Omental fat pad (tissue), 4 donors: ENCODE measurements around the gene CATSPER3. TPM values are rescaled to one million over a fixed set of nuclear protein-coding genes. Genes with fewer than 3 reads are reported as not detected.

Source experiments
- ATAC-seq: fragments of 150-250 bp; one replicate; pipeline ENCODE4 v1.9.1; 2016; ENCODE audit warnings: mild to moderate bottlenecking, moderate library complexity; ENCODE audit not compliant: low FRiP score
- DNase-seq: peaks from one replicate; pipeline ENCODE4 v3.0.0-alpha.2; 2019; ENCODE audit warnings: low spot score
- CTCF ChIP-seq, 3 donors: fragments of 450-650 bp; IDR thresholded peaks; one replicate each; pipeline ENCODE4 v1.5.1; 2016 to 2017; ENCODE audit warnings: antibody characterized with exemption in 3 of 3, mild to moderate bottlenecking in 3 of 3, moderate library complexity in 2 of 3
- total RNA-seq, 4 donors: library from RNA; depleted of rRNA; stranded (reverse); fragments of >200 nt; gene quantifications; one replicate each; pipeline ENCODE4 v1.1.0, GENCODE V29; 2016

The CATSPER3 gene
- total RNA-seq, 4 donors from 2014 or later: 0.46 to 0.48 TPM; not detected in 2

DNA sequence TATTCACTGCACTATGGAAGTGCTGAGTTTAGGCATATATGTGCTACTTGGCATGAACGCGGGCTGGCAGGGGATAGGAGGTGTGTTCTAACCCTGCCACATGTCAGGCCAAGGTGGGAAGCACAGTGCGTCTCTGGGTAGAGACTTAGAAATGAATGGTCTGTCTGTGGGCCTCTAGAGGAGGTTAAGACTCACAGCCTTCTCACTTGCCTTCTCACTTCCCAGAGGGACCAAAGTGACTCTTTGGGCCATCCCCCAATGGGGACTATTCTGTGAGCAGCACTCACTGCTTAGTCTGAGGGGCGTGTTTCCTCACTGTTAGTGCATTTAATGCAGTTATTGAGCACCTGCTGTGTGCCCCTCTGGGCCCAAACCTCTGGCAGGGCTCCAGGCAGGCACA, 68.7 kb downstream of the CATSPER3 start:
- DNase-seq (no peak), ATAC-seq (no peak)
- TF ChIP-seq CTCF (IDR thresholded peaks at IDR 0.05): no peak

DNA sequence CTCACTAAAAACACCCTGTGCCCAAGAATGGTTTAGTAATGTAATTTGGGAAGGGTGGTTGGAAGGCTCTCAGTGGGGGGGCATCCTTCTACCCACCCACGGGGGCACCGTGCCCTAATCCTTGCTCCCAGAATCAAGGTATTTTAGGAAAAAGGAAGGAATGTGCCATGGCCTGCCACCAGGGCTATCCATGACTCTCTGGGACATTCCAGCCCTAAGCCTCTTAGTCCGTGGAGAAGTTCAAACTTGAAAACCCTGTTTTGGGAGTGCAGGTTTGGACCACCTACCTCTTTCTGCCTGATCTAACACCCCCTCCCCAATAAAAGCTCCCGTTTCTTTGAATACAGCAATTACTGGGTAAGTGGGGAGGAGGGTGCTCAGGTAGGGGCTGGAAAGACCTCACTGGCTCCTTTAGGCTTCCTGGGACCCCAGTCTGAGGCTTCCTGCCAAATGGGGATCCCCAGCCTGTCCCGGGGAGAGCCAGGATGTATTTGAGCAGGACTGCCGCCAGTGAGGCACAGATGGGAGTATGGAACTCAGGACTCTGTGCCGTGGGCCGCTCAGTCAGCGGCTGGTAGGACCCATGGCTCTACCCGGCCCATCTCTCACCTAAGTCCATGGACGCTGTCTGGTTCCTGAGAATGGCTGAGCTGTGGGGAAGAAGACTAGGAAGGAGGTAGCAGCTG, 70.0 kb downstream of the CATSPER3 start:
- no peak for TF ChIP-seq CTCF (IDR thresholded peaks at IDR 0.05)
- DNase-seq (no peak), ATAC-seq (no peak)

DNA sequence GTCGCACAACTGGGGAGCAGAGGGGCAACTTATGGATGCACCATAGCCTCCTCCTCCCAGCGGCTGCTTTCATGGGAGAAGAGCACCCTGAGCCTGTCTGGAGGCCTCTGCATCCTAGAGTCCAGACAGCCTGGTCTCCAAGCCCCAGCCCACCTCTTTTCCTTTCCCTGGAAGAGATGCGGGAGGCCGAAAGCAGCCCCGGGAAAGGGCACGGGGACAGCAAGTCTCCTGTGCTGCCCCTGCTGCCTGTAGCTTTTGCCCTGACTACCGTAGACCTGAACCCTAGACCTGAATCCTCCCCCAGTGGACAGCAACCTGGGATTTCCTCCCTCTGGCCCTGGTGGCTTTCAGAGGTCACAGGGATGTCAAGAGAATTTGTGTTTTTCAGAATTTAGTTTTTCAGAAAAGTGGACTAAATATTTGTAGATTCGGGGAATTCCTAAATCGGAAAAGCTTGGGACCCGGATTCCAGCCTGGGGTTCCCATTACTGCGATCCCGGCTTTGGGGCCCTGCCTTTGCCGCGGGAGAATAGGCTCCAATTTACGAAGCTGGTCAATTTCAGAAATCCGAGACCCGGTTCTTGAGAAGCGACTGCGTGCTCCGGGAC, 70.6 kb downstream of the CATSPER3 start:
- TF ChIP-seq CTCF (IDR thresholded peaks at IDR 0.05): no peak
- ATAC-seq (no peak), DNase-seq (no peak)

DNA sequence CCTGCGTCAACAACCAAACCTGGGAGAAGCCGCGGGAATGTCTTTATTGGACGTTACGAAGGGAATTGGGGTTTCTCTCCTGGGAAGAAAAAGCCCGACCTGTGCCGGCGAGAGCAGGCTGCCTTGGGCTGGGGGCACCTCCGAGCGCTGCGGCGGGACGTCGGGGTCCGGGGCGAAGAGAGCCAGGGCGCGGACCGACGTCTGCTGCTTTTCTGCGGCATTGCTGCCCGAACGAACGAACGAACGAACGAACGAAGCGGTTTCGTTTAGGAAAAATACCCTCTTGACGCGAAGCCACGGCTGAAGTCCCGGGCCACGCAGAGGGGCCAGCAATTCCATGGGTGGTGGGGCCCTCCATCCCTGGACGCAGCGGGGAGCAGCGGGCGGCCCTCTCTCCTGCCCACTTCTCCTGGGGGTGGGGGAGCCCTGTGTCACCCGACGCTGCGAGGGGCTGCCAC, 71.1 kb downstream of the CATSPER3 start:
- TF ChIP-seq CTCF (IDR thresholded peaks at IDR 0.05): no peak
- DNase-seq (no peak), ATAC-seq (no peak)

DNA sequence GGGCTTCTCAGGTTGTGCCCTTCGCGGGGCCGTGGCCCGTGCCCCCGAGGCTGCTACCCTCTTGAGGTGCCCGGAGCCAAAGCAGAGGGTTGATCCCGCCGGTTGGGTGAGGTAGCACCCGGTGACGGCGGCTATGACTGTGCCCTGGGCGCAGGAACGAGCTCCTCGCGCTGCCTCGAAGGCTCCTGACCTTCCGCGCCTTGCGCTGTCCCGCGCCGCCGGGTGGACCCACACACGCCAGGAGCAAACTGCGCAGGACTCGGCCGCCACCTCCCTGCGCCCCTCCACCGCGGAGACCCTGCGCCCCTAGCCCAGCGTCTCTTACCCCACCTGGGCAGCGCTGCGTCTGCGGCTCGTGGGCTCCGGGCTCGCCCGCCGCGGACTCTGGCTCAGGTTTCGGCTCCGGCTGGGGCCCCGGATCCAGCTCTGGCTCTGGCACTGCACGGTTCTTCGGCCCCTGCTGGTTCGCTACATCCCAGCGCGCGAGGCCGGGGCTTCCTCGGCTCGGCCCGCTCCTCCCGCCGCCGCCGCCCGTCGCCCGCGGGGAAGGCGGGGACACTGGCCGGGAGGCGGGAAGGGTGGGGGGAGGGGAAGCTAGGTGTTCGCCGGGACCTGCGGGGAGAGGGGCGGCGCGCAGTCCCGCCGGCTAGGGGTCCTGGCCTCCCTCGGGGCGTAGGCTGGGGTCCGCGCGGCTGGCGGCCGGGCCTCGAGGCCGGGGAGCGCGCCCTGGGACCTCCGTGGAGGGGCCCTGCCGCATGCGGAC, 71.7 kb downstream of the CATSPER3 start:
- ATAC-seq (no peak), DNase-seq (no peak)

GRCh38 chr5:135040034-135040332, 72.3 kb downstream of the CATSPER3 start:
- ATAC-seq (no peak), DNase-seq (no peak)
- no peak for TF ChIP-seq CTCF (IDR thresholded peaks at IDR 0.05)

More for the DNA sequence above, 71.7 kb downstream of the CATSPER3 start:
- no peak for TF ChIP-seq CTCF (IDR thresholded peaks at IDR 0.05)
